SW480 (cell line): ENCODE results near the gene STAT3.
"Not testable (repeated sequence)": the region's sequence is repeated elsewhere in the genome, so short reads cannot be mapped to it uniquely, and the experiment has no call there.

Experiments used
- DNase-seq: peaks from one replicate; pipeline ENCODE4 v3.0.0-alpha.2; 2016; ENCODE audit warnings: low spot score

The STAT3 gene

DNA sequence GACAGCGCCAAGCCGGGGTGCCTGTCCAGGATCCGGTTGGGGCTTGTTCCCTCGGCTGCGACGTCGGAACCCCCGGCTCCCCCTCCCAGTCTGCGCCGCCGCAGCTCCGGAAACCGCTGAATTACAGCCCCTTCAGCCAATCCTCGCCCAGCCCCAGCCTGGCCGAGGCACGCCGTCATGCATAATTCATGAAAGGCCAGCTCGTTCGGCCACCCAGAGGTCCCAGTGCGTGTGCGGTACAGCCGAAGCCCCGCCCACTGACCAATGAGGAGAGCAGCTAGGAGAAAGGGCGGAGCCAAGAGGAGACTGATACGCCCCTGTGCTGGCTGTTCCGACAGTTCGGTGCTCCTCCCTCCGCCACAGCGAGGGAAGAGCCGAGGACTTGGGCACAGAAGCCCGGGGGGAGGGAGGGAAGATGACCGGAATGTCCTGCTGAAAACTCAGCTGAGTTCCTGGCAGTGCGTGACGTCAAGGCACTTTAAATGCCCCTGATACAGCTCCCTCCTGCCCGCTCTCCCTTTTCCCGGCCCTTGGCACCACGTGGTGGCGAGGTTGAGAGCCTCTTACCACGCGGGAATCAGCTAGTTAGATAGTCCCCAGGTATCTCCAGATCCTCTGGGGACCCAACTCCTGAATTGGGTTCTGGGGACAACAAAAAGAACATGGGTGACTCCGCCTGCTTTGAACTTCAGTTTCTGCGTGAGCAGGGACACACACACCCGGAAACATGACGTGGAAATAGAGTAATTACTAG, at the start of gene STAT3:
STAT3 (minus strand) TSS at position 62 of the 754 bp plus-strand sequence. CDS start 39,926 bp downstream, outside the sequence.
- DNase-seq = peak; percentile 99

DNA sequence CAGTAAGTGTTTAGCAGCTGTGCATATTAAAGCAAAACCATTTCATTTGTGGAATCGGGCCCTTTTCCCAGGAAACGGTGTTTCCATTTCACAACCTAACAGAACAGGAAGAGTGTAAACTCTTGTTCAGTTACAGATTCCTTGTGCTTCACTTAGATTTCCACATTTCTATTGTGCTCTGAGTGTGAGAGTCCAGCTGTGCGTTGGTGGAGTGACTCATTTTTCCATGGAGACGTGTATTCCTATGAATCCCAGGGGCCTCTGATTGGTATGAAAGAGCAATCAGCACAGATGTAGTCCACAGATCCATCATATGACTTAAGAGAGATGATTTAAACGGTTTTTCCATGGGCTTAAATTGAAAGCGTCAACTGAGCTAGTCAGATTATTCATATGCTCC, 48.1 kb upstream of the STAT3 start:
- DNase-seq = no peak

GRCh38 chr17:42431758-42432161, 43.5 kb upstream of the STAT3 start:
- no peak for DNase-seq

- no peak for DNase-seq
Observed at GRCh38 chr17:42429726-42430447, 41.6 kb upstream of the STAT3 start.

DNA sequence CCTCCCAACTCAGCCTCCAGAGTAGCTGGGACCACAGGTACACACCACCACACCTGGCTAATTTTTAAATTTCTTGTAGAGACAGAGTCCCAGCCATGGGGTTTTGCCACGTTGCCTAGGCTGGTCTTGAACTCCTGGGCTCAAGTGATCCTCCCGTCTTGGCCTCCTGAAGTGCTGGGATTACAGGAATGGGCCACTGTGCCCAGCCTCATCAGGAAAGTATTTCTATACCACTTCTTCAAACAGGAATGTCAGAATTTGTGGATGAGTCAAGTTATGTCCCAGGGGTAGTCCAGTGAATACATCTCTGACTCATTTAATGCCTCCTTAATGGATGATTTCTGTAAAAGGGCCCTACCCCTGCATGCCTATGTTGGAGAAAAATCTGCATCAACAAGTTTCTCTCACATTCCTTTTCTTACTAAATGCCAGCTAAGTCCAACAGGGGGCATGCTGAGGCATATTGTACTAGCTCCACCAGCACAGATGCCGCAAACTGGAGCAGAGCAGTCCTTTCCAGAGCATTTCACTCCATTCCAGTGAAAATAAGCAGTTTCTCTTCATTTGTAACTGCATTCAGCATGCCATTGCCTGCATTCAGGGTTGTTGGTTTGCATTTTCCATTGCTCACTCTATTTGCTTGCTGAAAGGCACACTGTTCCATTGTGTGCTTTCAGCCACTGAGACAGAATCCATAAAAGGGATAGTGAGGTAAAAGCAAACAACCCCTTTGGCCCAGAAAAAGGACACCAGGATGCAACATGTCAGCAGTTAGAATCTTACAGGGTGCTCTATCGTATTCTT, 40.1 kb upstream of the STAT3 start:
- DNase-seq = peak; percentile 82

DNA sequence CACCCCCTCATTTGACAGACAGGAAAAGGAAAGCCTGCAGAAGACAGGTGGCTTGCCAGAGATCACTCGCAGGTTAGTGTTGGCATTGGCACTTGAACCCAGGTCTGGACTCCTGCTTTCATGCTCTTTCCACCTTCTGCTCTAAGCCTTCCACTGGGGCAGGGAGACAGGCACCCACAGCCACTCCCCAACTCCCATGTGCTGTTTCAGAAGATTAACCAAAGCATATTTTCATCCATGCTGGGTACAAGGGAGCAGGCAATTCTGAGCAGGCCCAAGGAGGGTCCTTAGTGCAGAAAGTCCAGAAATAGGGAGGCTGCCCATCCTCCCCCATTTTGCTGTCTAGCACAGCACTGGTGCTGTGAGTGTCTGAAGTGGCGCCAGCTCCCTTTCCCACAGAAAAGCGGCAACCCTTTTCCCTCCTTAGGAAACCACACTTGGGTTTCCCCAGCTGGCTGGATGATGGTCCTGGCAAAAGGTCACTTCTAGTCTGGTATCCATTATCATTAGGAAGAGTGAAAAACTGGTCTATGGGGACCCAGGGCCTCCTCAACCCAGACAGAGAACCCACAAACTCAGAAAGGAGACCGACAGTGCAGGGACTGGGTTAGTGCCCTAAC, 36.9 kb upstream of the STAT3 start:
- DNase-seq = no peak

DNA sequence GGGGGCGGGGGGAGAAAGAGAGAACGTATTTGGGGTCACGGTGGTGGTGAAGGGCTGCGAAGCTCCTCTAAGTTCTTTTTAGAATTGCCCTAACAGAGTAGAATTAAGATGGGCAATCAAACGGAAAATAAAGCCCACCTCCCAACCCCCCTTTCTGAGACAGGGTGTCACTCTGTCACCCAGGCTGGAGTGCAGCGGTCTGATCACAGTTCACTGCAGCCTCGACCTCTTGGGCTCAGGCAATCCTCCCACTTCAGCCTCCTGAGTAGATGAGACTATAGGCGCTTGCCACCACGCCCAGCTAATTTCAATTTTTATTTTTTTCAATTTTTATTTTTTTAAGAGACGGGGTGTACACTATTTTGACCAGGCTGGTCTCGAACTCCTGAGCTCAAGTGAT, 35.5 kb upstream of the STAT3 start:
- DNase-seq = no peak

- DNase-seq = peak; percentile 91
Observed at GRCh38 chr17:42422958-42423712, 34.9 kb upstream of the STAT3 start, which contains the start of gene CAVIN1. Gene CAVIN1 (minus strand): TSS chr17:42423256. CDS start chr17:42423097, 159 bp downstream.

DNA sequence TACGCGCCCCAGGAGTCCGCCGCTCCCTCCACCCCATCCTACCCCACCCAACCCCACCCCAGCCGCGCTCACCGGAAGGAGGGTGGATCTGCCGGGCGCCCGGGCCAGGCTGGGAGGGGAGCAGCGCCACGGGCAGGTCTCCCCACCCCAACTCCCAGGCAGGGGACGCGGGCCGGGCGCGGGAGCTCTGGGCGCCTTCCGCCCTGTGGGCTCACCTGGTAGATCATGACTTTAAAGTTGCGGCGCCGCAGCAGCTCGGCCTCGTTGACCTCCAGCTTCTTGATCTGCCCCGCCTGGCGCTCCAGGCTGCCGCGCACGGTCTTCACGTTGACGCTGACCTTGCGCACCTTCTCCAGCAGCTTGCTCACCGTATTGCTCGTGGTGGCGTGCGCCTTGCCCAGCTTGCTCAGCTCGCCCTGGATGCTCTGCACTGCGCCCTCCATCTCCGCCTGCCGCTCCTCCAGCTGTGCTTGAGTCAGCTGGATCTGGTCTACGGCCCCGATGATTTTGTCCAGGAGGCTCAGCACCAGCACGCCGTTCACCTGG, 34.2 kb upstream of the STAT3 start:
- peak; percentile 64 for DNase-seq

DNA sequence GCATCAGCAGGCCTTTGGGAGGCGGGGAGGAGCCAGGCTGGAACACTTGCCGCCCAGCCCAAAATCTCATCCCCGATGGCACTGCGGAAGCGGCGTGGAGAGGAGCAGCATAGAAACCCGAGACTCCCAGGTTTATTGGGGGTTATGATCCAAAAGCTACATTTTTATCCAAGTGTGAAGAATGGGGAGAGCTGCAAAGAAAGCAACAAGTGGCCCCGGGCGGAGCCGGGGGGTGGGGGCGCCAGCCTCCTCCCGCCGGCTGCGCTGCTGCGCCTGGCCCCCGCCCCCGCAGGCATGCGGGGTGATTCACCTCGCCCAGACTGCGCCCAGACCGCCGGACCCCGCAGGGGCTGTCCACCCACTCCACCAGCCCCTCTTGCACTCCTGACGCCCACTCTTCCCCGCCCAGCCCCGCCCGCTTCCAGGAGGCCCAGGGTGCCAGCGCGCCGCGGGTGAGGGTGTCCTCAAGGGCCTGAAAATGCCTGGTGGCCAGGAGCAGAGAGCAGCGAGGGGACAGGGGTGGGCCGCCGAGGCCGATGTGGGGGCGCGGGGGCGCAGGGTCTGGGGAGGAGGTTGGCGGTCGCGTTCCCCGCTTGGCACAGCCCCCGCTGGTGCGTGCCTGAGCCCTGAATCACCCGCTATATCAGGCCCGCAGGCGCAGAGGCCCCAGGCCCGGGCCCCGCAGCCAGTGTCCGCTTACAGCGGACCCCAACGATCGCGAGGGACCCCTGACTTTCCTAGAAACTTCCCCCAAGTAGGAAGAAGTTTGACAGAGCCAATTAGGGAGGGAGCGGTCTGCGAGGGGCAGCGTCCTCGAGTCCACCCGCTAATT, 33.5 kb upstream of the STAT3 start:
- peak; percentile 42 for DNase-seq

GRCh38 chr17:42421136-42421506, 32.9 kb upstream of the STAT3 start:
- no peak for DNase-seq

DNA sequence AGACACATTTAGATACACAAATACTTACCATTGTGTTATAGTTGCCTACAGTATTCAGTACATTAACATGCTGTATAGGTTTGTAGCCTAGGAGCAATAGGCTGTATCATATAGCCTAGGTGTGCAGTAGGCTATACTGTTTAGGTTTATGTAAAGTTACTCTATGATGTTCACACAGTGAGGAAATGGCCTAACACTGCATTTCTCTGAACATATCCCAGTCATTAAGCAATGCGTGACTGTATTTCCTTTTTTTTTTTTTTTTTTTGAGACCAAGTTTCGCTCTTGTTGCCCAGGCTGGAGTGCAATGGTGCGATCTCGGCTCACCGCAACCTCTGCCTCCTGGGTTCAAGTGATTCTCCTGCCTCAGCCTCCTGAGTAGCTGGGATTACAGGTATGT, 29.7 kb upstream of the STAT3 start:
- DNase-seq = not testable (repeated sequence)

DNA sequence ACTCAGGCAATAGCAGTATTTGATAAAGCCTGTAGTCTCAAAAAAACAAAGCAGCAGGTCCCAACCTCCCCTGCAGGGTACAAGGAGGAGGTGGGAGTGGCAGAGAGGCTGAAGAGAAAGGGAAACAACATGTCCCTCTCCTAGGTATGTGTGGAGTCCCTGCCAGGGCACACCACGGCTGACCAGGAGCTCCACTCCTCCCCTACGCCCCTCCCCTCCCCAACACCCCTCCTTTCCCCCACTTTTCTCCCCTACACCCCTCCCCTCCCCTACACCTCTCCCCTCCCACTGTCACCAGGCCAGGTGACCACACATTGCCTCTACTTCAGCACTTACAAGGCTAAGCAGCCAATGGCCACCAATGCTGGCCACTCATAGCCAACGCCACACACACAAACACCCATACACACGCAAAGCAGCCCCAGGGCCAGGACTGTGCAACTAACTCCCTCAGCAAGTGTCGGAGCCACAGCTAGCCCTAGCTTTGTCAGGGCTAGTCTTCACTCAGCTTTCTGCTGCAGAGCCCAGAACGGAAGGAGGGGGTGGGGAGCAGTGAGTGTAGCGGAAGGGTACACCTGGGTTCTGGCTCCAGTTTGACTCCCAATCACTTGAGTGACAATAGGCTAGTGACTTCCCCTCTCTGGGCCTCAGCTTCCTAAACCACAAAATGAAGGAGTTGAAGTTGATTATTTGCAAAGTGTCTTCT, 26.6 kb upstream of the STAT3 start:
- no peak for DNase-seq

GRCh38 chr17:42413464-42414040, 25.3 kb upstream of the STAT3 start:
- DNase-seq = no peak

- no peak for DNase-seq
Observed at GRCh38 chr17:42411905-42412679, 23.9 kb upstream of the STAT3 start.

GRCh38 chr17:42411361-42411760, 23.1 kb upstream of the STAT3 start:
- DNase-seq = no peak

- no peak for DNase-seq
Observed at GRCh38 chr17:42410319-42410685, 22.1 kb upstream of the STAT3 start.

GRCh38 chr17:42409523-42410318, 21.5 kb upstream of the STAT3 start:
- no peak for DNase-seq
